HT-29 (cell line): Measurements from ENCODE around the gene GPT2. TPM values are rescaled to one million over a fixed set of nuclear protein-coding genes. Genes with fewer than 3 reads are reported as not detected.
A peak's percentile ranks its signal among the peaks of the same experiment; 100 is the strongest.
"Not testable (repeated sequence)": the region's sequence is repeated elsewhere in the genome, so short reads cannot be mapped to it uniquely, and the experiment has no call there.

Source experiments
- DNase-seq: peaks from one replicate; pipeline ENCODE4 v3.0.0-alpha.2; 2015; ENCODE audit warnings: low spot score
- total RNA-seq: library from RNA; depleted of rRNA; stranded (reverse); fragments of >200 nt; shearing (Covaris generic); gene quantifications from 2 replicates; pipeline ENCODE4 v1.2.3, GENCODE V29; 2014

GPT2 gene
- total RNA-seq, 1 experiment from 2014 or later, result 77.0 TPM

GRCh38 chr16:46862555-46863447, 21.4 kb upstream of the GPT2 start:
- no peak for DNase-seq

GRCh38 chr16:46866286-46866685, 17.9 kb upstream of the GPT2 start:
- DNase-seq, result no peak

- DNase-seq, result not testable (repeated sequence)
These were observed 16.7 kb upstream of the GPT2 start for GRCh38 chr16:46867486-46867885.

GRCh38 chr16:46868891-46869290, 15.3 kb upstream of the GPT2 start:
- DNase-seq, result peak; percentile 22

GRCh38 chr16:46871597-46871996, 12.6 kb upstream of the GPT2 start:
- no peak for DNase-seq

- no peak for DNase-seq
These were observed 11.0 kb upstream of the GPT2 start for GRCh38 chr16:46873201-46873600.

GRCh38 chr16:46875243-46875642, 8.9 kb upstream of the GPT2 start:
- DNase-seq, result no peak

GRCh38 chr16:46882304-46882939, 1.7 kb upstream of the GPT2 start:
- DNase-seq, result no peak

- no peak for DNase-seq
These were observed 1.2 kb upstream of the GPT2 start for GRCh38 chr16:46882940-46883307.

GRCh38 chr16:46883353-46883689, 841 bp upstream of the GPT2 start:
- DNase-seq, result no peak

- DNase-seq, result peak; percentile 41
These were observed 541 bp downstream of the GPT2 start for GRCh38 chr16:46884513-46885293.

GRCh38 chr16:46885960-46886763, 2.0 kb downstream of the GPT2 start:
- peak; percentile 39 for DNase-seq

- no peak for DNase-seq
These were observed 2.8 kb downstream of the GPT2 start for GRCh38 chr16:46886764-46887523.

GRCh38 chr16:46887524-46887854, 3.3 kb downstream of the GPT2 start:
- no peak for DNase-seq

GRCh38 chr16:46889245-46889941, 5.2 kb downstream of the GPT2 start:
- DNase-seq, result no peak

- no peak for DNase-seq
These were observed 5.8 kb downstream of the GPT2 start for GRCh38 chr16:46889942-46890300.

GRCh38 chr16:46891910-46892309, 7.7 kb downstream of the GPT2 start:
- no peak for DNase-seq

GRCh38 chr16:46894036-46894672, 10.0 kb downstream of the GPT2 start:
- DNase-seq, result no peak

GRCh38 chr16:46895399-46896313, 11.5 kb downstream of the GPT2 start:
- DNase-seq, result no peak
